COR-L47 (cell line): ENCODE measurements around the gene TNFRSF13B.
"Not testable (repeated sequence)": the region's sequence is repeated elsewhere in the genome, so short reads cannot be mapped to it uniquely, and the experiment has no call there.

Experiments
- DNase-seq: peaks from one replicate; lab custom pipeline; 2025; lab: John Stamatoyannopoulos, UW

The TNFRSF13B gene

GRCh38 chr17:16986391-16986790 lies 14.5 kb upstream of the TNFRSF13B start:
- no peak for DNase-seq

DNA sequence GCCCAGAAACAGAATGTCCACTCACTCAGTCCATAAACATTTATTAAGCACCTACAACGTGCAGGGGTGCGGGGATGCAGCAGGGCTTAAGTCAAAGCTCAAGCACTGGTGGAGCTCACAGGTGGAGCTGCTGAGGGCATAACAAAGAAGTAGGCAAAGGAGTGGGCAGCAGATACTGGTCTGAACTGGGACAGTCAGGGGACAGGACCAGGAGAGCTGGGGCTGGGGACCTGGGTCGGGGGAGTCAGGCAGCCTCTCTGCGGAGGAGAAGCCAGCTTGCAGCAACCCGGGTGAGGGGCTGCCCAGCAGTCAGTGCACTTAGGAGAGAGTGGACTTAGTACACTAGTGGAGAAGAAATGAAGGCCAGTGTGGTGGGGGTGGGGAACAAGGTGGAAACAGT lies 10.0 kb upstream of the TNFRSF13B start:
- no peak for DNase-seq

DNA sequence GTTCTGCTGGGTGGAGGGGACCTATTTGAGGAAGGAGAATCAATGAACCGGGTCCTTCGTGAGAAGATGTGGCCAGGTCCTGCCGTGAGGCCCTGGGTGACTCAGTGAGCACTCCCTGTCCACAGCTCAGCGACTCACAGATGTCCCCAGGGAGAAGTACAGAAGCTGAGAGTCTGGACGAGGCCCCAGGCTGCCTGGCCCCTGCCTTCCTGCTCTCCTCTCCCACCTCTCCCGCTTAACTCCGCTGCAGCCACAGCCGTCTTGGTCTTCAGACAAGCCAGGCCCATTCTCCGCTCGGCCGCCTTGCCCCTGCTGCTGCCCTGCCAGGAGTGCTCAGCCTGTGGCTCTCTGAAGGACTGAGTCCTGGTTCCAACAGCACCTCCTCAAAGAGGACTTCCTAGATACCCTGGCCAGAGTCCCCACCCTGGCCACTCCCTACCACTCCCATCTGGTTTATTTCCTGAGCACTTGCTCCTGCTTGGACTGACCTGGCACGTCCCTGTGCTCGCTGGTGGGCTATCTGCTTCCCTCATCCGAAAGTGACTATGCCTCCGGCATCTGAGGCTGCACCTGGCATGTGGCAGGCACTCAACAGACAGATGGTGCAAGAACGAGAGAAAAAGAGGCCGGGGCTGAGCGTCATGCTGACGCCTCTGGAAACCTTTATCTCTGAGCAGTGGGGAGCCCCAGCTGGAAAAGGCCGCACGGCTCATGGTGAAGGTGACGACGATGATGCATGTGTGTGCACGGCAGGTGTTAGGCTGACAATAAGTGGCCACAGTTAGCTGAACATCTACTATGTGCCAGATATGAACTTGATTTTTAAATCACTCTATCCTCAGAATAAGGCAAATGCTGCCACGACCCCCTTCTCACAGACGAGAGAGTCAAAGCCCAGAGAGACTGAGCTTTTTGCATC lies 9.2 kb upstream of the TNFRSF13B start:
- no peak for DNase-seq

- no peak for DNase-seq
Measured at GRCh38 chr17:16980061-16980460, 8.1 kb upstream of the TNFRSF13B start.

- DNase-seq: not testable (repeated sequence)
Measured at GRCh38 chr17:16979237-16979823, 7.4 kb upstream of the TNFRSF13B start.

- DNase-seq: no peak
Measured at GRCh38 chr17:16977932-16978331, 6.0 kb upstream of the TNFRSF13B start.

DNA sequence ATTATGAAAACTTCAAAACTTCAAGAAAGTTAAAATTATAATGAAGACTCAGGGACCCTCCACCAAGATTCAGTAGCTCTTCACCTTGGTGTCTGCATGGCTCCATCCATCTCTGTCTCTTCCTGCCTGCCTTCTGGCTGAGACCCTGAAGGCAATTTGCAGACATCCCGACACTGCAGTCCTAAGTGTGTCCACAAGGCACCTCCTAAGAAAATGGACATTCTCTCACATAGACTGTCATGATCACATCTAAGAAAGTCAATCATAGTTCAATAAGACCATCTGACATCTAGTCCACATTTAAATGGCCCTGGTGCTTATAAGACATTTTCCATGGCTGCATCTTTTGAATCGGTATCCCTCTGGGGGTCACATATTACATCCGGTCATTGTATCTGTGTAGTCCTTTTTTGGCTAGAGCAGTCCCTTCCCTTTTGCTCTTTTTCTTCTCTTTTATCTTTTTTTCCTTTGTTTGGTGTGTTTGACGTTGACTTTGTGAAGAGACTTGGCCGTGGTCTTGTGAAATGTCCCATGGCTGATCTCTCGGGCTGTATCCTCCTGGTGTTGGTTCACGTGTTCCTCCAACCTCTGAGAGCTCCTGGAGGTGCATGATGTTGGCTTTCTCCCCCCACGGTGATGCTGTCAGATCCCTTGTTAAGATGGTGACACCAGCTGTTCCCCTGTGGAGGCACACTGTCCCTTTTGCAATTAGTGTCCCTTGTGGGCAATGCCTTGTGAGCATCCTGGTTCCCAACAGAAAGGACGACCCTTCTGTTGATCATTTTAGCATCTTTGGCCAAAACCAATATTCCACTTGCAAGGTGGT lies 5.0 kb upstream of the TNFRSF13B start:
- no peak for DNase-seq

- DNase-seq: no peak
Measured at GRCh38 chr17:16975744-16976625, 4.1 kb upstream of the TNFRSF13B start.

- no peak for DNase-seq
Measured at GRCh38 chr17:16975277-16975651, 3.3 kb upstream of the TNFRSF13B start.

DNA sequence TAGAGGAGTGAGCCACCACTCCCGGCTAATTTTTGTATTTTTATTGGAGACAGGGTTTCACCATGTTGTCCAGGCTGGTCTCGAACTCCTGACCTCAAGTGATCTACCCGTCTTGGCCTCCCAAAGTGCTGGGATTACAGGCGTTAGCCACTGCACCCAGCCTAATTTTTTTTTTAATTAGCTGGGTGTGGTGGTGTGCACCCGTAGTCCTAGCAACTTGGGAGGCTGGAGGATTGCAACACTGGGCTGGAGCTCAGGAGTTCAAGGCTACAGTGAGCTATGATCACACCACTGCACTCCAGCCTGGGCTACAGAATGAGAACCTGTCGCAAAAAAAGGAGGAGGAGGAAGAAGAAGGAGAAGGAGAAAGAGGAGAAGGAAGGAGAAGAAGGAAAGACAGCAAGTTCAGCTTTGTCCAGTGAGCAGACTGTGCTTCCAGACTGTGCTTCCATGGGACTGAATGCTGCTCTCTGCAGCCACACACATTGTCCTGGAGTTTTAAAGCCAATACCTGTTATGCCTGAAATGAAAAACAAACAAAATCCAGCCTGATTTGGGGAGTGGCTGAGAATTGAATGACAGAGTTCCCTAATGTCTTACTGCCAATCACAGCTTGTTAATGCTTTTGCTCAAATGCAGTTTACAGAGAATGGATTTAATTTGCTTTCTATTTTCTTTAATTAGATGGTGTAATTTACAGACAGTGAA lies 2.8 kb upstream of the TNFRSF13B start:
- DNase-seq: no peak

DNA sequence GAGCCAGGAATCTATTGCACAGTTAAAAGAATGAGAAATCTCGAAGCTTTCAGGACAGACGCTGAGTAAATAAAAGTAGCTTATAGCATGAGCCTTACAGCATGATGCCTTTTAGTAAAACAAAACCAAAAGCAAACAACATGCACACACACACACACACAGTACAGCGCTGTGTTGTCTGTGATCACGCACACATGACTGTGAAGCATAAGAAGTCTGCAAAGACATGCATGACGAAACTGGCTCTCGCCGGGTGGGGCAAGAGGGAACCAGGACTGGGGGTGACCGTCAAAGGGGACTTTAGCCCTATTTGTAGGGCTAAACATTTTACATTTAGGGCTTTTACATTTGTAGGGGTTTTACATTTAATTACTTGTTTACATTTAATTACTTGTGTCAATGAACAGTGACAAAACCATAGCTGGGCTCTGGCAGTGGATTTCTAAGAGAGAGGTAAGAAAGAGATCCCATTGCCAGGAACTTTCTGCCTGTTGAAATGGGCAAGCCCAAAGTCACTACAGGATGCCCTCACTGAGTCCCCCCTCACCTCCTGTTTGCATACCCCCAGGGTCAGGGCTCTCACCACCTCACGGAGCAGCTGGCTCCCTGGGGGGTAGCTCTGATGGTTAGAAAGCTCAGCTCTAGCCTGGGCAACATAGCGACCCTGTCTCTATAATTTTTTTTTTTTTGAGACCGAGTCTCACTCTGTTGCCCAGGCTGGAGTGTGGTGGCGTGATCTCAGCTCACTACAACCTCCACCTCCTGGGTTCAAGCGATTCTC lies 2.0 kb upstream of the TNFRSF13B start:
- no peak for DNase-seq

DNA sequence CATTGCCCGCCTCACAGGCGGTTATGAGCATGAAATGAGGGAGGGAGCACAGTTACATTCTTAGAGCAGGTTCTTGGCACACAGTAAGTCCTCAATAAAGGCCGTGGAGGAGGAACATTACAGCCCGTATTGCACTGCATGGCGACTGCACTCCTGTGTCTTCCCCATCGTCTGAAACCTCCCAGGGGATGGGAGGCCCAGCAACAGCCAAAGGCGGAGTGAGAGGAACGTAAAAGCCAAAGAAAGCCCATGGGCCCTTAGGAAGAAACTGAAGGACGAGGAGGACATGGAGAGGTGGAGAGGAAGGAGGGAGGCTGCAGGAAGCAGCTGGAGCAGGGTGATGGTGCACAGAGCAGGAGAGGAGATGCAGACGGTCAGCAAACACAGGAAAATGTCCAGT lies 1.1 kb upstream of the TNFRSF13B start:
- DNase-seq: not testable (repeated sequence)

- DNase-seq: no peak
Measured at GRCh38 chr17:16972346-16972745, 428 bp upstream of the TNFRSF13B start.

- no peak for DNase-seq
Measured at GRCh38 chr17:16969931-16970906, 1.7 kb downstream of the TNFRSF13B start.

- DNase-seq: no peak
Measured at GRCh38 chr17:16968786-16969185, 3.1 kb downstream of the TNFRSF13B start.

- DNase-seq: no peak
Measured at GRCh38 chr17:16962804-16963203, 9.1 kb downstream of the TNFRSF13B start.

DNA sequence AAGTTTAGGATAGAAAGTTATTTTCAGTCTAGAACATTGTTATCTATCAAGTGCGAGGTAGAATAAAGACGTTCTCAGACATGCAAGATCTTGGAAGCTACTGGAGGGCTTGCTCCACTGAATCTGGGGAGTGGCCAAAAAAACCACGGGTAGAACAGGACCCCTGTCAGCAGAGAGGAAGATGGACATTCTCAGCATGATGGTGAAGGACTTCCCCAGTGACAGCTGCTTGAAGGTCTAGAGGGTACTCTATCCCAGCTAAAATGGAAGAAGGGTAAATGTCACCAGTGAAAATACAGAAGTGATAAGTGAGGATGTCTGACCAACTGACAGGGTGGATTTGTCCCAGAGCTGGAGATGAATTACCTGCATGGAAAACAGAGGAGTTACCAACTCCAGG lies 10.1 kb downstream of the TNFRSF13B start:
- DNase-seq: no peak

DNA sequence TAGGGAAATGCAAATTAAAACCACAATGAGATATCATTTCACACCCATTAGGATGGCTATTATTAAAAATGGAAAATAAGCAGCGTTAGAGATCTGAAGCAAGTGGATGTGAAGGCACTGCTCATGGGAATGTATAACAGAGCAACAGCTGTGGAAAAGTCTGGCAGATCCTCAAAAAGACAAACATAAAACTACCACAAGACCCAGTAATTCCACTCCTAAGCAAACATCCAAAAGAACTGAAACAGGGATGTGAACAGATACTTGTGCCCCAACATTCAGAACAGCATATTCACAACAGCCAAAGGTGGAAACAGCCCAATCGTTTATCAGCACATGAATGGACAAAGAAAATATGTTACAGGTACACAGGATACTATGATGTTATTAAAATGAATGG lies 10.9 kb downstream of the TNFRSF13B start:
- DNase-seq: not testable (repeated sequence)

DNA sequence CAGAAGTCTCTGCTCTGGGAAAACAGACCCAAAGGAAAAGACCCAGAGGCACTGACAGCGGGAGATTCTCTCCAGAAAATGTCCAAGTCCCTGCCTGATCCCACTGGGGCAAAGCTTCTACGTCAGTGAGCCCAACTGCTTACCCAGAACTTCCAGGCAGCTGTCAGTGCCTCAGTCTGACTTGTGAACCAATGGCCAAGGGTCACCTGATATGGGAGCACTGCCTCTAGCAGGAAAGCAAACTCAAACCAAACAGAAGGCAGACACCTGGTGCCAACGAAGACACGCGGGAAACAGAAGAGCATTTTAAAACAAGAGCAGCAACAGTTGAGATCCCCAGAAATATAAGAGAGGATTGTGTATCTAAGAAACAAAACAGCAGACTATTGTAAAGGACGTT lies 16.9 kb downstream of the TNFRSF13B start:
- not testable (repeated sequence) for DNase-seq
